AG04449 (cell line): ENCODE measurements around the gene COTL1.

Experiments
- CTCF ChIA-PET: fragments of 350-600 bp; formaldehyde crosslinking; extraction: SDS; loops from one replicate; lab custom pipeline; 2021; ENCODE audit warnings: antibody characterized with exemption; lab: Yijun Ruan, JAX
- POLR2A ChIA-PET: fragments of 400-600, 350-600 bp; formaldehyde crosslinking; extraction: SDS; loops from one replicate; lab custom pipeline; 2020; ENCODE audit warnings: antibody characterized with exemption, inconsistent platforms; lab: Yijun Ruan, JAX
- DNase-seq: peaks from one replicate; pipeline ENCODE4 v3.0.0-alpha.2; 2010; ENCODE audit warnings: low read depth, low spot score
- H3K4me3 ChIP-seq: 2 replicates; pipeline ENCODE4 v1.5.1; 2011; ENCODE audit warnings: low read depth, mild to moderate bottlenecking, control low read depth, low read length
- CTCF ChIP-seq: IDR thresholded peaks from one replicate; pipeline ENCODE4 v1.5.1; 2011; ENCODE audit warnings: mild to moderate bottlenecking, moderate library complexity, low read length, control low read depth, inconsistent platforms; ENCODE audit not compliant: insufficient read depth; ENCODE audit errors: missing control alignments

COTL1 gene

DNA sequence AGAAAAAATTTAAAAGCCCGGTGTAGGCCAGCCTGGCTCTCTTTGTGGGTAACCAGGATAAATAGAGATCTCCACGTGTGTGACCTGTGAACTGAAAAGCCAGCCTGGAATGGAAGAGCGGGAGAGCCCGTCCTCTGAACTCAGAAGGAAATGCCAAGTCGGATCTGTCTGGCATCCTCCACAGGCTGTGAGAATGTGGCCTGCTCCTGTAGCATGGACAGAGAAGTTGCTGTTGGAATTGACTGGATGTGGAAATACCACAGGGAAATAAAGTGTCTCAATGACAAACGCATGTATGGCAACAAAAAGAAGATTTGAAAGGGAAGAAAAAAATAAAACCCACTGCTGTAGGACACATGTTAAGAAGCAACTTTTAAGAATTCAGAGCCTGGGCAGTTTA lies 37.1 kb upstream of the COTL1 start:
- DNase-seq: no peak
- ChIA-PET POLR2A (no interaction called here), CTCF (interaction anchor here (0.7 to 2.9 kb wide), 3 partner anchors 17 to 150 kb away, joined by 3 to 10 read pairs (median 3); no protein-coding TSS in a partner anchor)
- TF ChIP-seq CTCF: no peak
- no peak overlapping the region for H3K4me3 ChIP-seq

- POLR2A ChIA-PET: no interaction called here
- TF ChIP-seq CTCF: no peak
- no peak overlapping the region for H3K4me3 ChIP-seq
- DNase-seq: no peak
- CTCF ChIA-PET: interaction anchor here (0.7 to 2.9 kb wide), 3 partner anchors 18 to 149 kb away, joined by 3 to 12 read pairs (median 10); no protein-coding TSS in a partner anchor
Observed at GRCh38 chr16:84654238-84654637, 36.4 kb upstream of the COTL1 start.

GRCh38 chr16:84652566-84652965 lies 34.7 kb upstream of the COTL1 start:
- POLR2A ChIA-PET: no interaction called here
- no peak for DNase-seq
- H3K4me3 ChIP-seq: no peak overlapping the region
- no peak for TF ChIP-seq CTCF
- CTCF ChIA-PET: interaction anchor here (0.6 to 2.0 kb wide), 7 partner anchors 20 to 142 kb away, joined by 3 to 12 read pairs (median 3); no protein-coding TSS in a partner anchor

DNA sequence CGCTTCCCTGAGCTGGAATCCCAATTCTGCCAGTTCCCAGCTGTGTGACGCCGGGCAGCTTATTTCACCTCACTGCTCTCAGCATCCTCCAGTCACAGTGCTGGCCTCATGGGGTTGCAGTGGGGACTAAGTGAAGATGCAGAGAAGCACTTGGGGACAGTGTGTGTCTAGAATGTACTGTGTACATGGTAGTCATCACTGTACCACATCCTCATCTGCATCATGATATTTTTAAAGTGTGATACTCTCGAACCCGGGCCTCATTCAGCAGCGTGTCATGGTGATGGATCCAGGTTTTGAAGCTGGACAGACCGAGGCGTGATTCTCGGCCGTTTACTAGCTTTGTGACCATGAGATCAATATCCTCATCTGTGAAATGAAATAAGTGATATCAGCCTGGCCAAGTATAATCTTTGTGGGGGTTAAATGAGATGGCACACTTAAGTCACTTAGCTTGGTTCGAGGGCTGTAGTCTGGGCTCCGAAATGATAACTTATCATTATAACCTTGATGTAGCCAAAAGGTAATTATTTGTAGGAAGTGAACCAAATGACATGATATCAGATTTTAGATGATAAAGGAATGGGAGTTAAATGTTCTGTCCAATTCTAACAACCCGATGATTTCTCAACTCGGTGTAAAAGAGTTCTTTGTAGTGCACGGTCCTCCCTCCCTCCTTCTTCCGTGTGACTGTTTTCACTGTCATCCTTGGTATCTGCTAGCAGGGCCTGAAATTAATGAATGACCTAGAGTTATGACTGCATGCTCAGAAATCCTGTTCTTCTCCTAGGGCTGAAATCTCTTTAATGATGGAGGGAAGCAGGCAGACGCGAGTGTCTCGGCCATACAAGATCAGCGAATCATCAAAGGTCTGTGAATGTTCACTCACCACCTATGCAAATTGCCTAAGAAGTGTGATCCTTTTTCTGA lies 32.4 kb upstream of the COTL1 start:
- CTCF ChIA-PET: interaction anchor here (0.9 to 4.6 kb wide), 7 partner anchors 12 to 139 kb away, joined by 3 to 23 read pairs (median 19); no protein-coding TSS in a partner anchor
- no peak for TF ChIP-seq CTCF
- H3K4me3 ChIP-seq: peak overlapping the region; percentile 20; the same call in 1 of the 2 replicates
- peak; percentile 58 for DNase-seq
- POLR2A ChIA-PET: no interaction called here

DNA sequence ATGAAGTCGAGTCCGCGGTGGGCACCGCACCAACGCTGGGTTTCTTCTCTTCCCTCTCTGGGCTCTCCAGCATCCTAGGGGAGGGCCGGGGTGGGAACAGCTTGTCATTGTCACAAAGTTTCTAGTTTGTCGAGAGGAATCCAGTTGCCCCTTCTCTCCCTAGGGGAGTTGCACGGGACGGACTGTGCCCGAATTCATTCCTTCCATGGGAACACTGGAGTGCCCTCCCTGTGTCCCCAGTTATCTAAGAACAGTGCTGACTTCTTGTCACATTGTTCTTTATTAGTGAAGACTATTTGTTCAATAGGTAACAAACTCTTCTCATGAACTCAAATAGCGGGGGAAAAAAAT lies 31.6 kb upstream of the COTL1 start:
- peak overlapping the region; percentile 68 for H3K4me3 ChIP-seq
- no peak for TF ChIP-seq CTCF
- CTCF ChIA-PET: interaction anchor here (3.1 to 4.6 kb wide), 4 partner anchors 23 to 90 kb away, joined by 19 to 23 read pairs (median 20); no protein-coding TSS in a partner anchor
- POLR2A ChIA-PET: no interaction called here
- no peak for DNase-seq
